GM23248 (cell line): ENCODE data around the gene DMRTA2. TPM values are rescaled to one million over a fixed set of nuclear protein-coding genes. Genes with fewer than 3 reads are reported as not detected.
A peak's percentile ranks its signal among the peaks of the same experiment; 100 is the strongest.

Experiments used
- DNase-seq: peaks from one replicate; pipeline ENCODE4 v3.0.0-alpha.2; 2015
- H2AFZ ChIP-seq: fragments of 200-600 bp; sonication (generic); 2 replicates; pipeline ENCODE4 v1.6.1; 2016; ENCODE audit warnings: antibody characterized with exemption
- H3F3A ChIP-seq: fragments of 200-600 bp; sonication (generic); 2 replicates; pipeline ENCODE4 v1.6.1; 2016; ENCODE audit warnings: mild to moderate bottlenecking, antibody characterized with exemption, mixed run types; ENCODE audit not compliant: insufficient read depth
- H3K27ac ChIP-seq: fragments of 200-600 bp; sonication (generic); 2 replicates; pipeline ENCODE4 v1.5.1; 2016; ENCODE audit warnings: mild to moderate bottlenecking
- H3K27me3 ChIP-seq: fragments of 200-600 bp; sonication (generic); replicated peaks from 2 replicates; pipeline ENCODE4 v1.6.1; 2016; ENCODE audit warnings: mild to moderate bottlenecking; ENCODE audit not compliant: insufficient read depth
- H3K36me3 ChIP-seq: fragments of 200-600 bp; sonication (generic); 2 replicates; pipeline ENCODE4 v1.6.1; 2016; ENCODE audit warnings: low read depth, mild to moderate bottlenecking
- H3K4me1 ChIP-seq: fragments of 200-600 bp; sonication (generic); 2 replicates; pipeline ENCODE4 v1.6.1; 2016; ENCODE audit warnings: mild to moderate bottlenecking; ENCODE audit not compliant: insufficient read depth
- H3K4me2 ChIP-seq: fragments of 200-600 bp; sonication (generic); one replicate; pipeline ENCODE4 v1.6.1; 2016; ENCODE audit warnings: mild to moderate bottlenecking; ENCODE audit not compliant: unreplicated experiment
- H3K4me3 ChIP-seq: fragments of 200-600 bp; sonication (generic); 2 replicates; pipeline ENCODE4 v1.5.1; 2016; ENCODE audit warnings: mild to moderate bottlenecking
- H3K79me2 ChIP-seq: fragments of 200-600 bp; sonication (generic); 2 replicates; pipeline ENCODE4 v1.6.1; 2016; ENCODE audit warnings: mild to moderate bottlenecking; ENCODE audit not compliant: insufficient read depth
- H3K9ac ChIP-seq: fragments of 200-600 bp; sonication (generic); 2 replicates; pipeline ENCODE4 v1.6.1; 2016; ENCODE audit warnings: mild to moderate bottlenecking
- H3K9me2 ChIP-seq: fragments of 200-600 bp; sonication (generic); 2 replicates; pipeline ENCODE4 v1.6.1; 2016; ENCODE audit warnings: mixed run types, mild to moderate bottlenecking, moderate library complexity; ENCODE audit not compliant: insufficient read depth
- H3K9me3 ChIP-seq: fragments of 200-600 bp; sonication (generic); one replicate; pipeline ENCODE4 v1.6.1; 2017; ENCODE audit warnings: low read depth
- H4K20me1 ChIP-seq: fragments of 200-600 bp; sonication (generic); 2 replicates; pipeline ENCODE4 v1.6.0; 2016; ENCODE audit not compliant: insufficient read depth
- EZH2 ChIP-seq: fragments of 200-600 bp; sonication (generic); IDR thresholded peaks from 2 replicates; pipeline ENCODE4 v1.6.1; 2018; ENCODE audit warnings: antibody characterized with exemption, mild to moderate bottlenecking; ENCODE audit not compliant: insufficient read depth, poor library complexity, severe bottlenecking
- EZH2phosphoT487 ChIP-seq: fragments of 200-600 bp; sonication (generic); IDR thresholded peaks from 2 replicates; pipeline ENCODE4 v1.6.1; 2018; ENCODE audit warnings: antibody characterized with exemption, moderate library complexity, mild to moderate bottlenecking, low read depth; ENCODE audit not compliant: insufficient read depth
- WGBS, 2 experiments: methylation state at CpG; one replicate each; pipeline ENCODE4 v1.1.6; 2015 to 2017; ENCODE audit warnings: low lambda C conversion rate in 2 of 2, low coverage in 1 of 2; ENCODE audit errors: missing lambda C conversion rate in 2 of 2; 5-methylcytosine and 5-hydroxymethylcytosine counted together
- in situ Hi-C: fragments of 300-500 bp; cut with MboI; formaldehyde crosslinking; loops from 2 replicates; pipeline ENCODE4 v1.15.0; 2020
- polyA plus RNA-seq: library from polyadenylated mRNA; unstranded; fragments of >200 nt; fragmentation: Nextera tagmentation; extraction: Ambion mirVana; gene quantifications from 2 replicates; pipeline ENCODE4 v1.2.1, GENCODE V29; 2016
- total RNA-seq: library from RNA; depleted of rRNA; stranded (reverse); fragments of >200 nt; shearing (Covaris generic); gene quantifications from 2 replicates; pipeline ENCODE4 v1.2.3, GENCODE V29; 2014

The DMRTA2 gene
- total and polyA plus RNA-seq, 2 experiments from 2014 or later = not detected

DNA sequence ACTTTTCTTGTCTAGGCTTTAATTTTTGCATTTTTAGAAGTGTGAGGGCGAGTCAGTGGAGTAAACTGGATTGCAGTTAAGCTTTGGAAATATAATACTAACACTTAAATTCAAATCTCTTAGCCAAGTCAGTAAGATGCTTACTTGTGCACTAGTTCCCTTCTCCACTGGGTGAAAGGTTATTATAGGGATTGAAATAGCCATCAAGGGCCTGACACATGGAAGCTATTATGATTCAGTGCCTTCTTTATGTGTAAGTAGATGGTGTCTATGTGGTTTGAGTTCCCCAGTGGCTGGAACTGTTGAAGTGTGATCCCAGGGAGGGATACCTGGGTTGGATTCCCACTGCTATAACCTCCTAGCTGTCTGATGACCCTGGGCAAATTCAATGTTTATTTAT is 24.7 kb upstream of the DMRTA2 start:
- Histone ChIP-seq H3K4me1 (no peaks in the 10 kb centered on the region), H3K27ac (no peak overlapping the region), H3K9me2 (no peaks in the 10 kb centered on the region), H3K79me2 (no peaks in the 10 kb centered on the region), H3F3A (no peaks in the 10 kb centered on the region), H3K9ac (no peak overlapping the region), H3K36me3 (no peaks in the 10 kb centered on the region), H3K4me3 (no peak overlapping the region), H3K4me2 (no peak overlapping the region), H4K20me1 (no peaks in the 10 kb centered on the region), H2AFZ (no peak overlapping the region), H3K9me3 (no peaks in the 10 kb centered on the region), H3K27me3 (no peaks in the 10 kb centered on the region)
- 94 to 97% methylated on average over 1 of the region's 1 CpG for WGBS, 2 experiments
- peak; percentile 38 for DNase-seq
- TF ChIP-seq EZH2phosphoT487 (no peak), EZH2 (no peak)
- in situ Hi-C loops = no loop called here

GRCh38 chr1:50441183-50441582 is 17.9 kb upstream of the DMRTA2 start:
- Histone ChIP-seq H3K9me2 (no peaks in the 10 kb centered on the region), H4K20me1 (no peaks in the 10 kb centered on the region), H3K4me1 (no peaks in the 10 kb centered on the region), H3K27me3 (no peaks in the 10 kb centered on the region), H3K79me2 (no peaks in the 10 kb centered on the region), H3K36me3 (no peaks in the 10 kb centered on the region; the same call in 1 of the 2 replicates), H3K4me2 (no peak overlapping the region), H3F3A (no peaks in the 10 kb centered on the region), H3K4me3 (no peak overlapping the region), H3K27ac (no peak overlapping the region), H3K9ac (no peak overlapping the region), H2AFZ (no peak overlapping the region), H3K9me3 (no peaks in the 10 kb centered on the region)
- 94 to 96% methylated on average over 6 of the region's 6 CpGs for WGBS, 2 experiments
- DNase-seq = no peak
- in situ Hi-C loops = no loop called here
- TF ChIP-seq EZH2phosphoT487 (no peak), EZH2 (no peak)

- Histone ChIP-seq H3K27ac (no peak overlapping the region), H3K9me2 (no peaks in the 10 kb centered on the region), H3K36me3 (no peaks in the 10 kb centered on the region; the same call in 1 of the 2 replicates), H3K27me3 (no peaks in the 10 kb centered on the region), H3K9ac (no peak overlapping the region), H3K4me3 (no peak overlapping the region), H3K4me1 (no peaks in the 10 kb centered on the region), H3K4me2 (no peak overlapping the region), H3K9me3 (no peaks in the 10 kb centered on the region), H4K20me1 (no peaks in the 10 kb centered on the region), H3K79me2 (no peaks in the 10 kb centered on the region), H3F3A (no peaks in the 10 kb centered on the region), H2AFZ (no peak overlapping the region)
- in situ Hi-C loops = no loop called here
- DNase-seq = peak; percentile 48
- no peak for TF ChIP-seq EZH2phosphoT487
- TF ChIP-seq EZH2 = no peak
Observed at GRCh38 chr1:50438945-50439344, 15.7 kb upstream of the DMRTA2 start.

GRCh38 chr1:50436489-50436888 is 13.2 kb upstream of the DMRTA2 start:
- 86 to 90% methylated on average over 6 of the region's 6 CpGs for WGBS, 2 experiments
- no peaks in the 10 kb centered on the region for H3K4me1 ChIP-seq
- H3K36me3 ChIP-seq = no peaks in the 10 kb centered on the region; the same call in 1 of the 2 replicates
- no peaks in the 10 kb centered on the region for H3K79me2 ChIP-seq
- H3K9ac ChIP-seq = no peak overlapping the region
- H3K4me2 ChIP-seq = no peak overlapping the region
- no peak for TF ChIP-seq EZH2
- no peak for TF ChIP-seq EZH2phosphoT487
- H2AFZ ChIP-seq = no peak overlapping the region
- no peaks in the 10 kb centered on the region for H4K20me1 ChIP-seq
- H3K27ac ChIP-seq = no peak overlapping the region
- H3K27me3 ChIP-seq = peaks cover 12% of the 10 kb centered on the region
- H3K4me3 ChIP-seq = no peak overlapping the region
- no peak for DNase-seq
- H3F3A ChIP-seq = no peaks in the 10 kb centered on the region
- H3K9me2 ChIP-seq = no peaks in the 10 kb centered on the region
- in situ Hi-C loops = no loop called here
- no peaks in the 10 kb centered on the region for H3K9me3 ChIP-seq

DNA sequence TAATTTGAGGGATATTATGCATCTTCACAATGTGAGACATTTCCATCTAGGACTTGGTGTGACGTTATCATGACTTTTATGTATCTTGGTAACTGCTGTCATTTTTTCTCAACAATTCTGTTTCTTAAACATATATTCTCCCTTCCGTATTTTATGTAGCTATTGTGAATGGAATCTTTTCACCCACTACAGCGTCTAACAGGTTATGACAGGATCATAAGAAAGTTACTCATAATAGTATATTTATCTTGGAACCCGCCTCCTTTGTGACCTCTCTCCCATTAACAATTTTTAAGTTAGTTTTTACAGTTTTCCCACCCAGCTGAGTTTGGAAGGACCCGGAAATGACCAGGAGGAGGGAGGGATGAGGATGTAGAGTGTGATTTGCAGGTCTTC is 6.8 kb upstream of the DMRTA2 start:
- in situ Hi-C loops = no loop called here
- H3K79me2 ChIP-seq = no peaks in the 10 kb centered on the region
- no peak overlapping the region for H3K27ac ChIP-seq
- WGBS, 2 experiments = 30% methylated on average over 5 of the region's 5 CpGs
- H3K4me1 ChIP-seq = no peaks in the 10 kb centered on the region
- H2AFZ ChIP-seq = no peak overlapping the region
- no peaks in the 10 kb centered on the region for H3K36me3 ChIP-seq
- H3K27me3 ChIP-seq = peaks cover 77% of the 10 kb centered on the region
- no peak for DNase-seq
- no peak overlapping the region for H3K9ac ChIP-seq
- no peak overlapping the region for H3K4me2 ChIP-seq
- H3K4me3 ChIP-seq = no peak overlapping the region
- H3F3A ChIP-seq = no peaks in the 10 kb centered on the region
- no peaks in the 10 kb centered on the region for H3K9me2 ChIP-seq
- no peaks in the 10 kb centered on the region for H3K9me3 ChIP-seq
- H4K20me1 ChIP-seq = no peaks in the 10 kb centered on the region
- TF ChIP-seq EZH2 = no peak
- no peak for TF ChIP-seq EZH2phosphoT487
